DMS79 (cell line): Measurements from ENCODE around the gene CD55.

ENCODE experiments used
- DNase-seq: peaks from one replicate; lab custom pipeline; 2025; lab: John Stamatoyannopoulos, UW

The CD55 gene

GRCh38 chr1:207321079-207321789 is at the start of gene CD55:
TSS of gene CD55 (plus strand) at chr1:207321678. CDS start at chr1:207321766, 88 bp downstream.
- peak; percentile 32 for DNase-seq

GRCh38 chr1:207274882-207275281 is 46.6 kb upstream of the CD55 start:
- DNase-seq = no peak

- no peak for DNase-seq
These were observed 45.0 kb upstream of the CD55 start for GRCh38 chr1:207276465-207276864.

GRCh38 chr1:207277241-207277640 is 44.2 kb upstream of the CD55 start:
- DNase-seq = no peak

- no peak for DNase-seq
These were observed 41.8 kb upstream of the CD55 start for GRCh38 chr1:207279652-207280051.

- DNase-seq = no peak
These were observed 40.8 kb upstream of the CD55 start for GRCh38 chr1:207280706-207281105.

GRCh38 chr1:207282058-207282457 is 39.4 kb upstream of the CD55 start:
- DNase-seq = no peak

GRCh38 chr1:207282496-207283380 is 38.7 kb upstream of the CD55 start:
- no peak for DNase-seq

GRCh38 chr1:207283421-207283820 is 38.1 kb upstream of the CD55 start:
- no peak for DNase-seq

GRCh38 chr1:207284209-207284897 is 37.1 kb upstream of the CD55 start:
- DNase-seq = no peak

GRCh38 chr1:207286786-207287468 is 34.6 kb upstream of the CD55 start:
- DNase-seq = no peak

- DNase-seq = no peak
These were observed 33.2 kb upstream of the CD55 start for GRCh38 chr1:207288315-207288714.

GRCh38 chr1:207289756-207290155 is 31.7 kb upstream of the CD55 start:
- DNase-seq = no peak

GRCh38 chr1:207291723-207292122 is 29.8 kb upstream of the CD55 start:
- no peak for DNase-seq

GRCh38 chr1:207298186-207298585 is 23.3 kb upstream of the CD55 start:
- no peak for DNase-seq

GRCh38 chr1:207298636-207299398 is 22.7 kb upstream of the CD55 start:
- DNase-seq = peak; percentile 89

GRCh38 chr1:207300970-207301369 is 20.5 kb upstream of the CD55 start:
- no peak for DNase-seq

- DNase-seq = no peak
These were observed 18.7 kb upstream of the CD55 start for GRCh38 chr1:207302618-207303393.

- DNase-seq = no peak
These were observed 16.6 kb upstream of the CD55 start for GRCh38 chr1:207304710-207305488.

GRCh38 chr1:207305489-207305873 is 16.0 kb upstream of the CD55 start:
- DNase-seq = no peak
